ENCODE data around the gene OLFML2B. TPM values are rescaled to one million over a fixed set of nuclear protein-coding genes. Genes with fewer than 3 reads are reported as not detected.
"Not testable (repeated sequence)": the region's sequence is repeated elsewhere in the genome, so short reads cannot be mapped to it uniquely, and the experiment has no call there.

The OLFML2B gene
- total RNA-seq, 2 experiments from 2014 or later, result 1.7 to 2.3 TPM

DNA sequence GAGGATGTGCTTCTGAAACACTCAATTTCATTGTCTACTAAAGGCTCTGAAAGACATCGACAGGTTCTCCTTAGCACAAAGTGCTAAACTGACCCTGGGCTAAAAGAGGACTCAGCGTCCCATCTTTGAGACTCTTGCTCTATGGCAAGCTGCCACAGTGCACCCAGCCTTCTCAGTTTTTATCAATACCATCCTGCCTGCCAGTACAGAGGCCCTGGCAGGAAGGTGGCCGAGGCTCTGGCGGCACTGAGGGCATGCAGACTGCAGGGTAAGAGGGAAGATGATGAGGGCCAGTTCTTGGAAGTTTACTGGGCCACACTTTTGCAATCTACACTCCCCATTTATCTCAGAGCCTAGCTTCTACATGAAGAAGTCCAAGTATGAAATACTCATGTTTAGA, 5.3 kb downstream of the OLFML2B start:
- CTCF ChIA-PET, result interaction anchor here (0.6 to 3.2 kb wide), 4 partner anchors 16 to 226 kb away, joined by 4 to 8 read pairs (median 4); no protein-coding TSS in a partner anchor
- intact Hi-C loops (cut with micrococcal nuclease), result no loop called here
- Mint-ChIP-seq H3K9me3 (peaks cover 1% of the 10 kb centered on the region), H3K27me3 (ENCODE audit: low read depth) (peaks cover 4% of the 10 kb centered on the region), H3K4me1 (ENCODE audit: low read depth) (no peaks in the 10 kb centered on the region), H3K36me3 (ENCODE audit: low read depth) (no peaks in the 10 kb centered on the region), H3K27ac (no peak overlapping the region), H3K4me3 (no peak overlapping the region)
- DNase-seq, result no peak

GRCh38 chr1:162017791-162018190, 5.9 kb downstream of the OLFML2B start:
- intact Hi-C loops (cut with micrococcal nuclease); H3K27me3 Mint-ChIP-seq (ENCODE audit: low read depth); H3K4me1 Mint-ChIP-seq (ENCODE audit: low read depth); DNase-seq; H3K27ac Mint-ChIP-seq; H3K36me3 Mint-ChIP-seq (ENCODE audit: low read depth); H3K4me3 Mint-ChIP-seq; H3K9me3 Mint-ChIP-seq: not testable (repeated sequence)
- CTCF ChIA-PET, result interaction anchor here (3.2 kb wide), 1 partner anchor 19 kb away, joined by 8 read pairs; no protein-coding TSS in a partner anchor

DNA sequence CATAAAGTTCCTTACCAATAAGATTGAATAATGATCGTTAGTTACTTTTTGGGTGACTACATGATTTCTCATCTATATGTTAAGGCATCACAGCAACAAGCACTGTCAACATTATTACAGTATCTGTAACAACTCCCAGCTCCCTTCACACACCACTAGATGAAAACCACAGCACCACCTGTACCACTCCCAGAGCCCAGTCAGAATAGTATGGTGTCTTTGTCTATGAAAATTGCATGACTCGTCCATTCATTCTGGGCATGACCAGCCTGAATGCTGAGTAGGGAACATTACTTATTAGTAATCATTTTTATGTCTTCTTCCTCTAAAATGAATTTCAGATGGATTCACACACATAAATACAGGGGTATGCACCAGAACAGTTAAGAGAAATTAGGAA, 7.0 kb downstream of the OLFML2B start:
- CTCF ChIA-PET, result interaction anchor here (0.5 to 3.2 kb wide), 3 partner anchors 20 to 375 kb away, joined by 3 to 8 read pairs (median 4); no protein-coding TSS in a partner anchor
- Mint-ChIP-seq H3K4me1 (ENCODE audit: low read depth) (no peaks in the 10 kb centered on the region), H3K36me3 (ENCODE audit: low read depth) (peaks cover 2% of the 10 kb centered on the region), H3K4me3 (no peak overlapping the region), H3K9me3 (peaks cover 3% of the 10 kb centered on the region), H3K27ac (no peak overlapping the region), H3K27me3 (ENCODE audit: low read depth) (no peaks in the 10 kb centered on the region)
- intact Hi-C loops (cut with micrococcal nuclease), result no loop called here
- DNase-seq, result peak; percentile 21

- no peaks in the 10 kb centered on the region for H3K4me1 Mint-ChIP-seq (ENCODE audit: low read depth)
- H3K27me3 Mint-ChIP-seq (ENCODE audit: low read depth), result no peaks in the 10 kb centered on the region
- peaks cover 2% of the 10 kb centered on the region for H3K36me3 Mint-ChIP-seq (ENCODE audit: low read depth)
- no peak for DNase-seq
- no peak overlapping the region for H3K4me3 Mint-ChIP-seq
- CTCF ChIA-PET, result no interaction called here
- H3K9me3 Mint-ChIP-seq, result peaks cover 3% of the 10 kb centered on the region
- no peak overlapping the region for H3K27ac Mint-ChIP-seq
- intact Hi-C loops (cut with micrococcal nuclease), result no loop called here
These were observed 8.5 kb downstream of the OLFML2B start for GRCh38 chr1:162015196-162015595.

DNA sequence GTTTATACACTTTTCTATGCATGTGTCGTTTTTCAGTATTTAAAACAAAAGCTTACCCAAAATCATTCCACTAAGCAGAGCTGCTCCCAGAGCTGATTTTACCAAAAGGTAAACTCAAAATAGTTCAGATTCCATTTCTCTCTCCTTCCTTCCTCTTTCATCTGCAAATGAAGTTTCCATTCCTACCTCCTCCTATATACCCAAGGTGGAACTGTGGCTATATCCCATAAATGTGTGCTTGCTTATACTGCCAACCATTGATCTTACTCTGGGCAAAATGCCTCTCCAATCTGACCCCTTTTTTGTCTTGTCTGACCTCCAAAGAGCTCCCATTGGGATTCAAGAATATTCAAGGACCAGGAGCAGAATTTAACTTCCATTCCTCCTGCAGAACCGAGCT, 9.5 kb downstream of the OLFML2B start:
- CTCF ChIA-PET, result interaction anchor here (1.1 to 1.4 kb wide), 2 partner anchors 40 to 42 kb away, joined by 3 read pairs; no protein-coding TSS in a partner anchor
- intact Hi-C loops (cut with micrococcal nuclease), result no loop called here
- peaks cover 2% of the 10 kb centered on the region for H3K36me3 Mint-ChIP-seq (ENCODE audit: low read depth)
- no peaks in the 10 kb centered on the region for H3K27me3 Mint-ChIP-seq (ENCODE audit: low read depth)
- H3K9me3 Mint-ChIP-seq, result peaks cover 3% of the 10 kb centered on the region
- H3K27ac Mint-ChIP-seq, result no peak overlapping the region
- no peak for DNase-seq
- no peak overlapping the region for H3K4me3 Mint-ChIP-seq
- no peaks in the 10 kb centered on the region for H3K4me1 Mint-ChIP-seq (ENCODE audit: low read depth)

DNA sequence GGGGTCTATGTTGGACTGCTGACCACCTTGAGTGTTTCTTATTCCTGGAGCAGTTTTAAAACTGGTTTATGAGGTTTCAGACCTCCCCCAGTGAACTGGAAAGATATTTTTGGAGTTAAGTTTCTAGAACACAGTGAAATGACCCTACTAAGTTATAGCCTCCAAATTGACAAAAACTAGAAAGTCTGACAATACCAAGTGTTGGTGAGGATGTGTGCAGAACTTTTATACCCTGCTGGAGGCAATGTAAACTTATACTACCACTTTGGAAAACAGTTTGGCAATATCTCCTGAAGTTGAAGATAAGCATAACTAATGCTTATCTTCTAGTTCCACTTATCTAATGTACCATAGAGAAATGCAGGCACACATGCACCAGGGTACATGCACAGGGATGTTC, 10.4 kb downstream of the OLFML2B start:
- CTCF ChIA-PET, result interaction anchor here (1.4 kb wide), 1 partner anchor 39 kb away, joined by 3 read pairs; no protein-coding TSS in a partner anchor
- intact Hi-C loops (cut with micrococcal nuclease), result no loop called here
- Mint-ChIP-seq H3K9me3 (peaks cover 3% of the 10 kb centered on the region), H3K27me3 (ENCODE audit: low read depth) (no peaks in the 10 kb centered on the region), H3K36me3 (ENCODE audit: low read depth) (peaks cover 2% of the 10 kb centered on the region), H3K4me1 (ENCODE audit: low read depth) (no peaks in the 10 kb centered on the region), H3K4me3 (no peak overlapping the region), H3K27ac (no peak overlapping the region)
- DNase-seq, result no peak

- CTCF ChIA-PET, result no interaction called here
- peaks cover 3% of the 10 kb centered on the region for H3K9me3 Mint-ChIP-seq
- H3K27ac Mint-ChIP-seq, result no peak overlapping the region
- no peaks in the 10 kb centered on the region for H3K27me3 Mint-ChIP-seq (ENCODE audit: low read depth)
- intact Hi-C loops (cut with micrococcal nuclease), result no loop called here
- DNase-seq, result no peak
- H3K4me1 Mint-ChIP-seq (ENCODE audit: low read depth), result no peaks in the 10 kb centered on the region
- H3K36me3 Mint-ChIP-seq (ENCODE audit: low read depth), result peaks cover 2% of the 10 kb centered on the region
- H3K4me3 Mint-ChIP-seq, result no peak overlapping the region
These were observed 12.2 kb downstream of the OLFML2B start for GRCh38 chr1:162011337-162012012.

DNA sequence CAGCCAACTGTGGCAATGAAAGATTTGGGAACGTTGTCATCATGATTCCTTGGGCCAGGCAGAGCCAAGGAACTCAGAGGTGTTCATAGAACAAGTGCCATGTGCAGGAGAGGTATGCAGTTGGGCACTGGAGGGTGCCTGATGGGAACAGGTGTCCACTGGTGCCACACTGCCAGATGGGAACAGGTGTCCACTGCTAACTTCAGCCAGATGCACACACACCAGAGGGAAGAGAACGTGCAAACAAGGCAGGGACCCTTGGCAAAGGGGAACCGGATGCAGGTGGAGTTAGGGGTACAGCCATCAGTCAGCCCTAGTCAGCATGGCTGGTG, 13.5 kb downstream of the OLFML2B start:
- no peak overlapping the region for H3K27ac Mint-ChIP-seq
- CTCF ChIA-PET, result interaction anchor here (0.7 kb wide), 1 partner anchor 146 kb away, joined by 3 read pairs; no protein-coding TSS in a partner anchor
- peaks cover 2% of the 10 kb centered on the region for H3K36me3 Mint-ChIP-seq (ENCODE audit: low read depth)

DNA sequence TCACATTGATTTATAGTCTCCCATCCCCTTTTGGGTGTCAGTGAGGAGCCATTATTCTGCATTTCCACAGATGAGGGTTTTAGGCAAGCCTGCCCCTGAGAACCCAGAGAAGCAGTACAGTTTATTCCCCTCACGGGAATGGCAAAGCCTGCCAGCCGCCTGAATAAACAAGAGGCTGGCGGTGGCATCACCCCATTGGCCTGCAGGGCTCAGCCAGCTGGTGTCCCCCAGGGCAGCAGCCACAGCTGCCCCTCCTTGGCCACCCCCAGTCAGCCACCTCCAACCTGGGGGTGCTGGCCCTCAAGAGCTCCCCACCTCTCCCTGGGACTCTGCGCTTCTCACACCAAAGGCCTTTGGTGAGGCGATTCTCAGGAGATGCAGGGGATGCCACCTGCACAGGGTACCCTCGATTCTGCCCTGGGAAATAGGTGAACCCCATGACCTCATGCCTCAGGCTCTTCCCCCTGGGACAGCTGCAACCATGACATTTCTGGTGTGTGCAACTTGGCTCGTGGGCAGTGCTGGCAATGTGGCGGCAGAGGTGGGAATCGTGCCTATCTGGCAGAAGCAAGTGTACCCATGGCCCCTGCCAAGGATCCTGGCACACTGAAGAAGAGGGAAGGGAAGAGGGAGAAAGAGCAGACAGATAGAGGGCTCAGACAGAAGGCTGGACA, 14.0 kb downstream of the OLFML2B start:
- no peaks in the 10 kb centered on the region for H3K27me3 Mint-ChIP-seq (ENCODE audit: low read depth)
- H3K36me3 Mint-ChIP-seq (ENCODE audit: low read depth), result peaks cover 2% of the 10 kb centered on the region
- H3K9me3 Mint-ChIP-seq, result peaks cover 3% of the 10 kb centered on the region

More for the DNA sequence above, 13.5 kb downstream of the OLFML2B start:
- H3K4me1 Mint-ChIP-seq (ENCODE audit: low read depth), result no peaks in the 10 kb centered on the region
- H3K4me3 Mint-ChIP-seq, result no peak overlapping the region
- no peaks in the 10 kb centered on the region for H3K27me3 Mint-ChIP-seq (ENCODE audit: low read depth)
- H3K9me3 Mint-ChIP-seq, result peaks cover 3% of the 10 kb centered on the region
- no peak for DNase-seq
- intact Hi-C loops (cut with micrococcal nuclease), result no loop called here

GRCh38 chr1:162008799-162009198, 14.9 kb downstream of the OLFML2B start:
- no peak for DNase-seq
- Mint-ChIP-seq H3K4me1 (ENCODE audit: low read depth) (peaks cover 9% of the 10 kb centered on the region), H3K36me3 (ENCODE audit: low read depth) (peaks cover 2% of the 10 kb centered on the region), H3K9me3 (peaks cover 3% of the 10 kb centered on the region), H3K4me3 (no peak overlapping the region), H3K27me3 (ENCODE audit: low read depth) (no peaks in the 10 kb centered on the region), H3K27ac (no peak overlapping the region)
- CTCF ChIA-PET, result no interaction called here
- intact Hi-C loops (cut with micrococcal nuclease), result no loop called here

More for the DNA sequence above, 14.0 kb downstream of the OLFML2B start:
- Mint-ChIP-seq H3K4me3 (no peak overlapping the region), H3K4me1 (ENCODE audit: low read depth) (peaks cover 3% of the 10 kb centered on the region), H3K27ac (no peak overlapping the region)
- intact Hi-C loops (cut with micrococcal nuclease), result no loop called here
- CTCF ChIA-PET, result interaction anchor here (0.7 kb wide), 1 partner anchor 145 kb away, joined by 3 read pairs; no protein-coding TSS in a partner anchor
- DNase-seq, result no peak

GRCh38 chr1:162007466-162007865, 16.2 kb downstream of the OLFML2B start:
- H3K4me3 Mint-ChIP-seq, result no peak overlapping the region
- no peaks in the 10 kb centered on the region for H3K36me3 Mint-ChIP-seq (ENCODE audit: low read depth)
- peaks cover 9% of the 10 kb centered on the region for H3K4me1 Mint-ChIP-seq (ENCODE audit: low read depth)
- H3K9me3 Mint-ChIP-seq, result no peaks in the 10 kb centered on the region
- no peaks in the 10 kb centered on the region for H3K27me3 Mint-ChIP-seq (ENCODE audit: low read depth)
- H3K27ac Mint-ChIP-seq, result no peak overlapping the region
- intact Hi-C loops (cut with micrococcal nuclease), result no loop called here
- no peak for DNase-seq
- CTCF ChIA-PET, result no interaction called here

DNA sequence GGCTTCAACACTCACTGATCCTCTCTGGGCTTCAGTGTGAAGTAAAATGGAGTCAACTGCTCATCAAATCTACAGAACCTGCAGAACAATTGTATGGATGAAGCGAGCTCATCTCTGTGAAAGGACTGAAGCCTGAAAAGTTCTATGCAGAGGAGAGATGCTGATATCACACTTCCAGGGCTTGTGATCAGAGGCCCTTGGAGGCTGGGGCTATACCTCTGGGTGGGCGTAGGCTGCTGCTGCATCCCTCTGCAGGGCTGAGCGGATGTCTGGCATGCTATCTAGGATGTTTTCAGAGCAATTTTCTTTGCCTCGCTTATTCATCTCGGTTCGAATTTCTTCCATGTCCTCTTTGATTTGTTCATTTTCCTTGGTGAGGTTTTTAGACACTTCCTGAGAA, 17.6 kb downstream of the OLFML2B start:
- intact Hi-C loops (cut with micrococcal nuclease), result no loop called here
- Mint-ChIP-seq H3K4me3 (no peak overlapping the region), H3K36me3 (ENCODE audit: low read depth) (no peaks in the 10 kb centered on the region), H3K27me3 (ENCODE audit: low read depth) (no peaks in the 10 kb centered on the region), H3K9me3 (no peaks in the 10 kb centered on the region), H3K4me1 (ENCODE audit: low read depth) (peaks cover 9% of the 10 kb centered on the region), H3K27ac (no peak overlapping the region)
- CTCF ChIA-PET, result no interaction called here
- DNase-seq, result no peak
